Panc1 (cell line): Measurements from ENCODE around the gene CALHM6. TPM values are rescaled to one million over a fixed set of nuclear protein-coding genes. Genes with fewer than 3 reads are reported as not detected.

Source experiments
- ATAC-seq: fragments of 200-7000 bp; cut with Tn5 transposase; 2 replicates; pipeline ENCODE4 v1.9.1; 2020; ENCODE audit warnings: mild to moderate bottlenecking, moderate library complexity
- BruUV-seq: library from RNA; stranded (reverse); fragments of 400-500 nt; replicated peaks from 2 replicates; lab custom pipeline; 2021; lab: Mats Ljungman, UMichigan
- CTCF ChIA-PET: fragments of 300-600 bp; sonication (Branson Sonifier 250); formaldehyde crosslinking; loops from one replicate; lab custom pipeline; 2022; ENCODE audit warnings: antibody characterized with exemption; lab: Charles Lee
- POLR2A ChIA-PET: fragments of 300-600 bp; sonication (Branson Sonifier 250); formaldehyde crosslinking; loops from one replicate; lab custom pipeline; 2022; ENCODE audit warnings: antibody characterized with exemption; lab: Charles Lee
- DNase-seq: peaks from one replicate; pipeline ENCODE4 v3.0.0-alpha.2; 2010; ENCODE audit warnings: low read depth, low spot score
- H3K27ac ChIP-seq: 2 replicates; pipeline ENCODE4 v1.5.1; 2011; ENCODE audit warnings: mild to moderate bottlenecking, low read length, inconsistent platforms
- H3K27me3 ChIP-seq: fragments of 200-500 bp; sonication (Bioruptor generic); 2 replicates; pipeline ENCODE4 v1.6.0; 2014; ENCODE audit warnings: low read length, inconsistent platforms; ENCODE audit not compliant: control insufficient read depth, insufficient read depth
- H3K36me3 ChIP-seq: fragments of 200-500 bp; sonication (Bioruptor generic); 2 replicates; pipeline ENCODE4 v1.5.1; 2014; ENCODE audit warnings: inconsistent platforms, mild to moderate bottlenecking, low read length, moderate library complexity; ENCODE audit not compliant: control insufficient read depth, insufficient read depth
- H3K4me1 ChIP-seq: 2 replicates; pipeline ENCODE4 v1.5.1; 2011; ENCODE audit warnings: inconsistent platforms, mild to moderate bottlenecking, low read length, moderate library complexity; ENCODE audit not compliant: control insufficient read depth, insufficient read depth
- H3K4me3 ChIP-seq, 2 experiments: 2 replicates each; pipeline ENCODE4 v1.5.1; 2011 to 2012; ENCODE audit warnings: low read depth in 2 of 2, low read length in 2 of 2, mild to moderate bottlenecking in 2 of 2, inconsistent platforms in 1 of 2, moderate library complexity in 1 of 2
- H3K9me3 ChIP-seq: fragments of 200-500 bp; sonication (Bioruptor generic); 2 replicates; pipeline ENCODE4 v1.5.1; 2014; ENCODE audit warnings: low read depth, mild to moderate bottlenecking, inconsistent platforms, low read length, moderate library complexity; ENCODE audit not compliant: control insufficient read depth, insufficient read depth
- CTCF ChIP-seq: fragments of 450-650 bp; IDR thresholded peaks from 2 replicates; pipeline ENCODE4 v1.5.1; 2017; ENCODE audit warnings: mild to moderate bottlenecking
- POLR2AphosphoS5 ChIP-seq: IDR thresholded peaks from 2 replicates; pipeline ENCODE4 v1.6.1; 2012; ENCODE audit warnings: mild to moderate bottlenecking, low read depth, low read length, moderate library complexity
- SIN3A ChIP-seq: IDR thresholded peaks from 2 replicates; pipeline ENCODE4 v1.6.1; 2012; ENCODE audit warnings: low read depth, mild to moderate bottlenecking, low read length, moderate library complexity, borderline replicate concordance; ENCODE audit not compliant: insufficient read depth
- TCF7L2 ChIP-seq: IDR thresholded peaks from 2 replicates; pipeline ENCODE4 v1.6.1; 2011; ENCODE audit warnings: mild to moderate bottlenecking, low read depth, low read length, inconsistent platforms
- in situ Hi-C: cut with HindIII; loops from 2 replicates; pipeline ENCODE4 v1.10.0; 2016; ENCODE audit warnings: low sequenced_read_pairs, low pct_unique_long_range_greater_than_20kb
- intact Hi-C: fragments of 100-400 bp; cut with micrococcal nuclease; formaldehyde crosslinking; loops from one replicate; pipeline ENCODE4 v1.10.0; 2022; ENCODE audit not compliant: unreplicated experiment
- total RNA-seq: library from RNA; stranded (reverse); gene quantifications from one replicate; pipeline ENCODE4 v1.2.1, GENCODE V29; 2021; ENCODE audit not compliant: unreplicated experiment
- TF ChIP-seq, protein P1 (sequence below), 2 experiments: IDR thresholded peaks; 2 replicates each; pipeline ENCODE4 v1.6.1; 2011 to 2012; ENCODE audit warnings: low read depth in 2 of 2, control low read depth in 1 of 2, low read length in 1 of 2, mild to moderate bottlenecking in 1 of 2, moderate library complexity in 1 of 2; ENCODE audit not compliant: insufficient read depth in 1 of 2

The CALHM6 gene
- total RNA-seq, 1 experiment from 2014 or later, result not detected

DNA sequence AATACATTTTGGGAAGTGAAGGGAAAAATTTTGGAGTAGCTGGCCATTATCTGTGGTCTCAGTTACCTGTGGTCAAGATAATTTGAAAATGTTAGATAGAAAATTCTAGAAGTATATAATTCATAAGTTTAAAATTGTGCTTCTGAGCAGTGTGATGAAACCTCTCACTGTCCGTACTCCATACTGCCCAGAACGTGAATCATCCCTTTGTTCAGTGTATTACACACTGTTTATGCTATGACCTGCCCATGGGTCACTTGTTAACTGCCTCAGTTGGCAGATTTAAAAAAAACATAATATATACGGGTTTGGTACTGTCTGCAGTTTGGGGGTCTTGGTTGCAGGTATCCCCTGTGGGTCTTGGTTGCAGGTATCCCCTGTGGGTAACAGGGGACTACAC is 46.1 kb downstream of the CALHM6 start:
- peaks cover under 1% of the 10 kb centered on the region; the same call in 1 of the 2 replicates for H3K27me3 ChIP-seq
- CTCF ChIA-PET, result no interaction called here
- in situ Hi-C loops (no loop called here), intact Hi-C loops (no loop called here)
- ATAC-seq (no peak), DNase-seq (no peak)
- TF ChIP-seq TCF7L2, result no peak
- no peak for TF ChIP-seq POLR2AphosphoS5
- no peak for TF ChIP-seq CTCF
- TF ChIP-seq SIN3A, result no peak
- POLR2A ChIA-PET, result no interaction called here
- no peak overlapping the region for H3K27ac ChIP-seq
- H3K4me3 ChIP-seq, result no peak overlapping the region
- 0 out of 2 replicates have a peak, but pooled peaks cover 4% of the 10 kb centered on the region for H3K4me1 ChIP-seq
- no peaks in the 10 kb centered on the region for H3K36me3 ChIP-seq
- no peaks in the 10 kb centered on the region for H3K9me3 ChIP-seq
- no TSS peak for BruUV-seq

GRCh38 chr6:116508527-116508926 is 47.4 kb downstream of the CALHM6 start:
- BruUV-seq, result no TSS peak
- H3K9me3 ChIP-seq, result no peaks in the 10 kb centered on the region
- no peak for TF ChIP-seq CTCF
- TF ChIP-seq TCF7L2, result no peak
- TF ChIP-seq, protein P1, sequence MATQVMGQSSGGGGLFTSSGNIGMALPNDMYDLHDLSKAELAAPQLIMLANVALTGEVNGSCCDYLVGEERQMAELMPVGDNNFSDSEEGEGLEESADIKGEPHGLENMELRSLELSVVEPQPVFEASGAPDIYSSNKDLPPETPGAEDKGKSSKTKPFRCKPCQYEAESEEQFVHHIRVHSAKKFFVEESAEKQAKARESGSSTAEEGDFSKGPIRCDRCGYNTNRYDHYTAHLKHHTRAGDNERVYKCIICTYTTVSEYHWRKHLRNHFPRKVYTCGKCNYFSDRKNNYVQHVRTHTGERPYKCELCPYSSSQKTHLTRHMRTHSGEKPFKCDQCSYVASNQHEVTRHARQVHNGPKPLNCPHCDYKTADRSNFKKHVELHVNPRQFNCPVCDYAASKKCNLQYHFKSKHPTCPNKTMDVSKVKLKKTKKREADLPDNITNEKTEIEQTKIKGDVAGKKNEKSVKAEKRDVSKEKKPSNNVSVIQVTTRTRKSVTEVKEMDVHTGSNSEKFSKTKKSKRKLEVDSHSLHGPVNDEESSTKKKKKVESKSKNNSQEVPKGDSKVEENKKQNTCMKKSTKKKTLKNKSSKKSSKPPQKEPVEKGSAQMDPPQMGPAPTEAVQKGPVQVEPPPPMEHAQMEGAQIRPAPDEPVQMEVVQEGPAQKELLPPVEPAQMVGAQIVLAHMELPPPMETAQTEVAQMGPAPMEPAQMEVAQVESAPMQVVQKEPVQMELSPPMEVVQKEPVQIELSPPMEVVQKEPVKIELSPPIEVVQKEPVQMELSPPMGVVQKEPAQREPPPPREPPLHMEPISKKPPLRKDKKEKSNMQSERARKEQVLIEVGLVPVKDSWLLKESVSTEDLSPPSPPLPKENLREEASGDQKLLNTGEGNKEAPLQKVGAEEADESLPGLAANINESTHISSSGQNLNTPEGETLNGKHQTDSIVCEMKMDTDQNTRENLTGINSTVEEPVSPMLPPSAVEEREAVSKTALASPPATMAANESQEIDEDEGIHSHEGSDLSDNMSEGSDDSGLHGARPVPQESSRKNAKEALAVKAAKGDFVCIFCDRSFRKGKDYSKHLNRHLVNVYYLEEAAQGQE (IDR thresholded peaks at IDR 0.05; ENCODE audit: insufficient read depth in 1 of 2, low read depth in 2 of 2, low read length in 1 of 2), result no peak
- no peak for TF ChIP-seq SIN3A
- no peak for TF ChIP-seq POLR2AphosphoS5
- ATAC-seq (no peak), DNase-seq (no peak)
- no peaks in the 10 kb centered on the region for H3K36me3 ChIP-seq
- peaks cover 9% of the 10 kb centered on the region; the same call in 1 of the 2 replicates for H3K27me3 ChIP-seq
- H3K27ac ChIP-seq, result no peak overlapping the region
- no peak overlapping the region for H3K4me3 ChIP-seq
- intact Hi-C loops, result no loop called here
- in situ Hi-C loops, result no loop called here
- ChIA-PET CTCF (no interaction called here), POLR2A (no interaction called here)
- 0 out of 2 replicates have a peak, but pooled peaks cover 4% of the 10 kb centered on the region for H3K4me1 ChIP-seq
